ENCODE results near the gene NUP62. TPM values are rescaled to one million over a fixed set of nuclear protein-coding genes. Genes with fewer than 3 reads are reported as not detected.

The NUP62 gene
- total RNA-seq, 1 donor from 2014 or later, result 28.4 TPM

DNA sequence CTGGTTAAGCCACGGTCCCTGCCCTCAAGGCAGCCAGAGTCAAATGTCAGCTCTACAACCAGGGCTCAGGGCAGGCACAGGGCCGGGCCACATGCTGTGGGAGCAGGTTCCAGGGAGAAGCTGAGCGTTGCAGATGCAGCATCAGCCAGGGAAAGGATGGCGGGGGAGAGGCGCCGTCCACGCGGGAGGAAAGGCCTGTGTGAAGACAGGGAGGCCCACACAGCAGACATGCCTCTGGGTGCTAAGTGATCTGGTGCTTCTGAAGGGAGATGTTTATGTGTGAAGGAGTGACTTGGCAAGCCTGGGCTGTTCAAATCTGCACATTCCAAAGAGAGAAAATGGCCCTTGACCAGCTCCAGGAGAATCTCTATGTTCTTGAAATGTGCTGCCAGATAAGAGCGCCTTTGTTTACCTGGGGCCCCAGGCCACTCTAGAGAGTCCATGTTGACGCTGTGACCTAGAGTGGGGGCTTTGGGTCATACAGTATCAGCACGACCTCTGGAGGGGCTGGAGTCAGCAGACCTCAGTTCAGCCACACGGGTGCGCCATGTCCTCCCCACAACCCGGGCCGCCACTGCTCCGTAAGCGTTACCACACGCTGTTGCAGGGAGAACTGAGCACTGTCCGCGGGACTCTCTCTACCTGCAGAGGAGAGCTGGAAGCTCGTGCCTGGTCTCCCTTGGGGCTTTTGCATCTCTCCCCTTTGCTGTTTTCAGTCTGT lies 16.2 kb downstream of the NUP62 start:
- intact Hi-C loops (cut with micrococcal nuclease), result no loop called here
- ATAC-seq, result no peak
- no peak for DNase-seq

GRCh38 chr19:49911381-49912145 lies 17.7 kb downstream of the NUP62 start:
- DNase-seq (no peak), ATAC-seq (peak; percentile 36)
- intact Hi-C loops (cut with micrococcal nuclease), result no loop called here

GRCh38 chr19:49910179-49910578 lies 19.1 kb downstream of the NUP62 start:
- ATAC-seq, result no peak
- no peak for DNase-seq
- intact Hi-C loops (cut with micrococcal nuclease), result no loop called here

DNA sequence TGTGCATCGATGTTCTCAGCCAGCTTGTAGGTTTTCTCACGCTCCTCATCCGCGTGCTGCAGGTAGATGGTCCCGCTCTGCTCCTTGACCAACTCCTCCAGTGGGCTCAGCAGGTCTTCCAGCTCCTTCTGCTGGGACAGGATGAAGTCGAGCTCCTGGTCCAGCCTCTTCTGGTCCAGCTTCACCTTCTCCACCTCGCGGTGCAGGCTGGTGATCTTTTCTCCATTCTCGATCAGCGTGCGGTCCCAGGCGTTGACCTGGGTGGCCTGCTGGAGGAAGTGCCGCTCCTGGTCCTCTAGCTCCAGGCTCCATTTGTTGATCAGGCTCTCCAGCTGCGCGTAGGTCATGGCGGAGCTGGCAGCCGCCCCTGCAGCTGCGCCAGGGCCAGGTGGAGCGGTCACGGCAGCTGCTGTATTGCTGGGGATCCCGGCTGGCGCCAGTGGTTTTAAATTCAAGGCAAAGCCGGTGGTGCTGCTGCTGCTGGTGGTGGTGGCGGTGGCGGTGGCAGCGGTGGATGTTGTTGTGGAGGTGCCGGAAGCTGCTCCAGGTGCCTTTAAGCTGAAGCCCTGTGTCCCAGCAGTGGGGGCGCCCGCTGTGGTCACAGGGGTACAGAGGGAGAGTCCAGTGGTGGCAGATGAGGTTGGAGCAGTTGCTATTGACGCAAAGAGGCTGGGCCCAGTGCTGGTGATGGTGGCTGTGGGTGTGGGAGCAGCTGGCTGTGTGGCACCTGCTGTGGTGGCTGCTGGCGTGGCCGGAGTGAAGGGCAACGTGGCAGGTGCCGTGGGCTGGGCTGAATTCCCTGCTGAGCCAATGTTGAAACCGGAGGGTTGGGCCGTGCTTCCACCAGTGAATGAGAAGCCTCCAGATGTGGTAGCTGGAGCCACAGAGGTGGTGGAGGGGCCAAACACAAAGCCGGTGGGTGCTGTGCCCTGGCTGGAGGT lies 20.6 kb downstream of the NUP62 start:
- DNase-seq (no peak), ATAC-seq (no peak)
- intact Hi-C loops (cut with micrococcal nuclease), result no loop called here

DNA sequence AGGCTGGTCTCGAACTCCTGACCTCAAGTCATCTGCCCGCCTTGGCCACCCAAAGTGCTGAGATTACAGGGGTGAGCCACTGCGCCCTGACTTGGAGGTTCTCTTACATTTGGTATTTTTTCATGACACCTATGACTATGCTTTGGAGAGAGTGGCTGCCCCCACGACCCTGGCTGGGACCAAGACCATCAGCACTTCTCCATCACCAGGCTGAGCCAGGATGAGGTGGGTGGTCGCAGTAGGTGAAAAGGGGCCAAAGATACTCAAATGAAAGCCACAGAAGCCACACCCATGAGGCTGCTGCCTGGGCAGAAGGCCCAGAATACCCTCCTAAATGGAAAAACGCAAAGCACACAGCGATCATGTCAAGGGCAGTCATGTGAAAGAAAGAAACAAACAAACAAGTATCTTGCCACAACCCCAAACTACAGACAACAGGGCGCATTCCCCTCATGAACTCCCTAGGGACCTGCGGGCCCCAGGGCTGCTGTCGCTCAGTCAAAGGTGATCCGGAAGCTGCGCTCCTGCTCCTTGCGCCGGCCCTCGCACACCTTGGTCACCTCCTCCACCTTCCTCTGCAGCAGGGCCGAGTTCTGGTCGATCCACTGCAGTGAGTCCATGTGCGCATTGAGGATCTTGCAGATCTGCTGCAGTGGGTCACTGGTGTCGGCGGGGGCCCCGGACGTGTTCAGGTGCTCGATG lies 21.4 kb downstream of the NUP62 start:
- intact Hi-C loops (cut with micrococcal nuclease), result no loop called here

GRCh38 chr19:49906879-49907564 lies 22.3 kb downstream of the NUP62 start:
- intact Hi-C loops (cut with micrococcal nuclease), result no loop called here
- DNase-seq, result no peak
- no peak for ATAC-seq

More for the DNA sequence above, 21.4 kb downstream of the NUP62 start:
- ATAC-seq (no peak), DNase-seq (no peak)

DNA sequence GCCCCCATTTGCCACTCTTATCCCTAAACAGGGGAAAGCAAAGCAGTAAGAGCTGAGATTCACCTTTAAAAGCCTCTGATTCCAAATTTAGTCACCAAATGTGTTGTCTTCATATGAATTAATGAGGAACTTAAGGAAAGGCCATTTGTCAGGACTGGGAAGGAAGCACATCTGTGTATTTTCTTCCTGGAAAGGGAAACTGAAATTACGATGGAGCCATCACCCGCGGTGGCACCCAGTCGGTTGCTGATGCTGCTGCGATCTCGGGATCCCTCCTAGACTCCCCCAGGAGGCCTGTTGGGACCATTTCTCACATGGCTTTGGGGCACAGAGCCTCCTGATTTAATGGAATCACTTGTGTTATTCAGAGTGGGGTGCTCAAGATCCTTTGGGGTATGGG lies 25.2 kb downstream of the NUP62 start:
- no peak for DNase-seq
- ATAC-seq, result no peak
- intact Hi-C loops (cut with micrococcal nuclease), result no loop called here

- peak; percentile 55 for ATAC-seq
- intact Hi-C loops (cut with micrococcal nuclease), result no loop called here
- no peak for DNase-seq
Measured at GRCh38 chr19:49896863-49897621, 32.3 kb downstream of the NUP62 start, which contains the start of gene IL4I1. Gene IL4I1, minus strand, starts transcription at chr19:49896887. Its CDS starts 727 bp downstream, at chr19:49896160.

DNA sequence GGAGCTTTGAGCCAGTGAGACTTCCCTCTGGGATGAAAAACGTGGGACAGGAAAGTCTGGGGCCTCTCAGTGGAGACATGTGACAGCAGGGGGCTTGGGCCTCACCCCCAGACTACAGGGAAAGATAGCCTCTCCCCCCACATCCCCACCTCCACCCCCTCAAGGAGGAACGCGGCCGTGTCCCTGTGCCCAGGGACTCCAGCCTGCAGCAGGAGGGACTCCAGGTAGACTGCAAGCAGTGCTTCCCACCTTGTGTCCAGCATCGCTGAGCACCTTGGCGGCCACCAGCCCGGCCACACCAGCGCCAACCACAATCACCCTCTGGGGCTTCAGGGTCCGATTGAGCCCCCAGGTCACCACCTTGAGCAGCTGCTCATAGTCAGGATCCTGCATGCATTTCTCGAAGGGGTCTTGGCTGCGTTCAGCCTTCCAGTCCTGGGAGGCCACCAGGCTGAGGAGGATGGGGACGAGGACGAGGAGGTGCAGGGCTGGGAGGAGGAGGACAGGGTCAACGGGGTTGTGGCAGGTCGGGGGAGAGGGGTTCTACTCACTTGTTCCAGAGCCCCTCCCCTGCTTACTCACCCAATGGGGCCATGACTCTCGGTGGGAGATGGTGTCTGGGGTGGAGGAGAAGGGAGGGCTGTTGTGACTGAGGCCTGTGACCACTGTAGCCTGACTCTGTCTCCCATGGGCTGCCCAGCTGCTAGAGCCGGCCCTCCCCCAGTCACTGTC lies 33.6 kb downstream of the NUP62 start:
- intact Hi-C loops (cut with micrococcal nuclease), result no loop called here

DNA sequence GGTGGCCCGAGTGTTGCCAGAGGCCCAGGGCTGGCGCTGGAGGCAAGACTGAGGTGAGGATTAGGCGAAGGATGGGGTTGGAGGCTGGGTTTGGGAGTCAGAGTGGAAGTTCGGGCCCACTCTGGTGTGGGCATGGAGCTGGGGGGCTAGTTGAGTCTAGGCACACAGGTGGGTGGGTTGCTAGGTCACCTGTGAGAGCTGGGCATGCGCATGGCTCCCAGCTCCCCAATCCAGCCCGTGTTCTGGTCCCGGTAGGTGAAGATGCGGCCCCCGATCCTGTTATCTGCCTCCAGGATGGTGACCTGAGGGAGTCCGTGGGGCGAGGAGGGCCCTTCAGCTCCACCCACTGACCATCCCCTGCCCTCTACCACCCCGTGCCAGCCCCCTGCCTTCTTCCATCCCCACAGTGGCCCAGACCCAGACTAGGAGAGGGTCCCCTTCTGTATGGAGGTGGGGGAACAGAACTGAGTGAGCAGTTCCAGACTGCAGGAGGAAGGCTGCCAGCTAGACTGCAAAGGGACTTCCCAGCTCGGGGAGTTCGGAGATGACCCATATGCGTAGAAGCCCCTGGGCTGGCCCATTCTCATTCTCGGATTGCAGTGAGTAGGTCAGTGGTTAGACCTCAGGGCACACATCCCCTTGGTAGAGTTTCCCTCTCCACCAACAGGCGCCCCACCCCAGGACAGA lies 34.3 kb downstream of the NUP62 start:
- intact Hi-C loops (cut with micrococcal nuclease), result no loop called here
- no peak for ATAC-seq
- no peak for DNase-seq

More for the DNA sequence above, 33.6 kb downstream of the NUP62 start:
- ATAC-seq (no peak), DNase-seq (no peak)

GRCh38 chr19:49894011-49894664 lies 35.2 kb downstream of the NUP62 start:
- intact Hi-C loops (cut with micrococcal nuclease), result no loop called here
- ATAC-seq (no peak), DNase-seq (no peak)

DNA sequence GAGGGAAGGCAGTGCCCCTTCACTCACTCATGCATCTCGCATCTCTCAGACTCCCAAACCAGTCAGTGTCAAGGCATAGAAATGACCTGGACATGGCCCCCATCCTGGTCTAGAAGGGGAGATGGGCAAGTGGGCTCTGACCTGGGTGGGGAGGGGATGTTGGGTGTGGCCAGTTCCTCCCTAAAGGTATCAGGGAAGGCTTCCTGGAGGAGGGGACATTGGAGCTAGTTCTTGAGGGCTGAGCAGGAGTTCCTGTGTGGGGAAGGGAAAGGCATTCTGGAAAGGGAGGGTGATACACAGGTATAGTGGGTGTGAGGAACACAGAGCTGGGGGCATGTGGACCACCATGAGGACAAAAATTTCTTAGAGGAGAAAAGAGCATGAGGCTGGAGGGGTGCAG lies 36.6 kb downstream of the NUP62 start:
- ATAC-seq (no peak), DNase-seq (no peak)
- intact Hi-C loops (cut with micrococcal nuclease), result no loop called here

DNA sequence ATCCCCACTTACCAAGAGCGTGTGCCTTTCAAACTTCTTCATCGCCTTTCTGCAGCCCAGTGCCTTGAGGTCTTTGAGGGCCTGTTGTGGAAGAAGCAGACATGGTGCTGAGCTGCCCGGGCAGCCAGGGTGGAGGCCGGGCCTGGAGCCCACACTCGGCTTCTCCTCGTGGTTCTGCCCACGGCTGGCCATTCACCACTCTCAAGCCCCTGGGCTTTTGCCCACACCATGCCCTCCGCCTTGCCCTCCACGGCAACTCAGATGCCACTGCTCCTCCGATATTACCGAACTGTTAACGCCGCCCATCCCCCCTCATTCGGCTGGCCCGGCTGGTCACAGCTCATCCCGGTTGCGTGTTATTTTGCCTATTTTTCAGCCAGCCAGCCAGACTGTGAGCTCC lies 37.9 kb downstream of the NUP62 start:
- ATAC-seq (no peak), DNase-seq (no peak)
- intact Hi-C loops (cut with micrococcal nuclease), result no loop called here

DNA sequence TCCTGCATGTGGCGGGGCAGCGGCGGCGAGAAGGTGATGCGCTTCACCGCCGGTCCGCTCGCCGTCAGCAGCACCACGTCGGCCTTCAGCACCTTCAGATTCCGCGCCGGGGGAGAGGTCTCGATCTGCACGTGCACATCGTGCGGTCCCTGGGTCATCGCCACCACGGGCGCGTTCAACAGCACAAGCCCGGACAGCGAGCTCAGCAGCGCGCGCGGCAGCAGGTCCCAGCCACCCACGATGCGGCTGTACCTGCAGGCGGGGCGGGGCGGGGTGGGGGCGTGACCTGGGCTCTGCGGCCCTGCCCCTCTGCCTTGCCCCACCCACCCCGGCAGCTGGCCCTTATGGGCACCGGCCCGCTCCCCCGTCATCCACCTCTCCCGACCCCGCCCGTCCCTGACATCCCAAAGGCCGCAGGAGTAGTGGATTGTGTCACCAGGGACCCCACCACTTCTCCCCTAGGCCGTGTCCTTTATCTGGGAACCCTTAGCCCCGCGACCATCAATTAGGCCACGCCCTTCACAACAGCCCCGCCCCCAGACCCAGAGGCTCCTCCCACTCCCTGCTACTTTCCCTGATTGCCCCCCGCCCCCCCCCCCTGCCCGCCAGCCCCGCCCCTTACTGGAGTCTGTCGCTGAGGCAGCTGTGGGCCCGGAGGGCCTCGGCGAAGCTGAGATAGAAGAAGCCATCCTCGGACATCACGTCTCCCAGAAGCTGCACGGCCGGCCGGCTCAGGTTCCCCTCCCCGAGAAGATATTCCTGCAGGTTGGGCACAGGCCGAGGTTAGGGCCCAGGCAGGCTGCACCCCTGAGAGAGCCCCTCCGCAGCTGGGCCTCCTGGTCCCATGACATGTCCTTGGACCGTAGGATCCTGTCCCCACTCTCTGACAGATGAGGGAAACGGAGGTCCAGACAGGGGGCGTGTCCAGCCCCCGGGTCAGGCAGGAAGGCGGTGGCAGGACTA lies 38.7 kb downstream of the NUP62 start:
- intact Hi-C loops (cut with micrococcal nuclease), result no loop called here

More for the DNA sequence above, 38.7 kb downstream of the NUP62 start:
- ATAC-seq (peak; percentile 31), DNase-seq (no peak)

All from left ventricle myocardium superior (tissue), 1 donor.